K562 (cell line): Measurements from ENCODE around the gene WNT3. TPM values are rescaled to one million over a fixed set of nuclear protein-coding genes. Genes with fewer than 3 reads are reported as not detected.

Source experiments
- BRF2 ChIP-seq: IDR thresholded peaks from 3 replicates; pipeline ENCODE4 v1.6.1; 2011; ENCODE audit warnings: borderline replicate concordance, mild to moderate bottlenecking; ENCODE audit not compliant: insufficient read length, insufficient read depth
- CBX2 ChIP-seq: fragments of 200-600 bp; sonication (generic); IDR thresholded peaks from one replicate; pipeline ENCODE4 v1.6.1; 2012; ENCODE audit warnings: mild to moderate bottlenecking, low read length, inconsistent platforms; ENCODE audit not compliant: insufficient read depth, poor library complexity, severe bottlenecking
- GABPA ChIP-seq: fragments of 200-800 bp; sonication (Bioruptor generic); conservative IDR thresholded peaks from 2 replicates; pipeline ENCODE4 v1.6.1; 2016; ENCODE audit warnings: low read depth, missing genetic modification characterization, missing compliant biosample characterization
- HDAC1 ChIP-seq, 2 experiments: fragments of 450-650 bp; IDR thresholded peaks; 2 replicates each; pipeline ENCODE4 v1.6.1; 2016 to 2017; ENCODE audit warnings: inconsistent platforms in 1 of 2, mild to moderate bottlenecking in 1 of 2, moderate library complexity in 1 of 2
- KLF13 ChIP-seq: fragments of 450-650 bp; IDR thresholded peaks from 2 replicates; pipeline ENCODE4 v1.6.1; 2016; ENCODE audit warnings: missing genetic modification characterization, low read depth, mild to moderate bottlenecking, missing compliant biosample characterization, moderate library complexity, borderline replicate concordance
- MCM7 ChIP-seq, 2 experiments: fragments of 450-650 bp; IDR thresholded peaks; 2 replicates each; pipeline ENCODE4 v1.6.1; 2016 to 2018
- MEIS2 ChIP-seq: fragments of 450-650 bp; IDR thresholded peaks from 2 replicates; pipeline ENCODE4 v1.6.1; 2014; ENCODE audit warnings: mild to moderate bottlenecking; ENCODE audit not compliant: partially characterized antibody
- NFATC3 ChIP-seq: fragments of 450-650 bp; IDR thresholded peaks from 2 replicates; pipeline ENCODE4 v1.6.1; 2017; ENCODE audit warnings: mild to moderate bottlenecking
- NR2C1 ChIP-seq, 2 experiments: fragments of 450-650 bp; IDR thresholded peaks; 2 replicates each; pipeline ENCODE4 v1.6.1; 2017; ENCODE audit warnings: mild to moderate bottlenecking in 2 of 2, antibody characterized with exemption in 1 of 2, inconsistent platforms in 1 of 2, missing compliant biosample characterization in 1 of 2, missing genetic modification characterization in 1 of 2
- PML ChIP-seq: IDR thresholded peaks from 2 replicates; pipeline ENCODE4 v1.6.1; 2012; ENCODE audit warnings: low read length, inconsistent platforms
- PREB ChIP-seq: sonication (generic); formaldehyde crosslinking; IDR thresholded peaks from 2 replicates; pipeline ENCODE4 v1.8.1; 2023; ENCODE audit warnings: mild to moderate bottlenecking, missing genetic modification reagents
- RBM22 ChIP-seq: fragments of 200-400 bp; formaldehyde crosslinking; IDR thresholded peaks from 2 replicates; pipeline ENCODE4 v1.6.1; 2018; ENCODE audit warnings: low read length, low read depth; ENCODE audit not compliant: poor library complexity, severe bottlenecking
- RNF219 ChIP-seq: fragments of 250-450 bp; sonication (Bioruptor Pico); IDR thresholded peaks from 2 replicates; pipeline ENCODE4 v1.5.0; 2022; ENCODE audit warnings: mild to moderate bottlenecking
- ZNF3 ChIP-seq: fragments of 250-450 bp; sonication (Bioruptor Pico); IDR thresholded peaks from 2 replicates; pipeline ENCODE4 v1.5.0; 2021; ENCODE audit warnings: mild to moderate bottlenecking, moderate library complexity
- polyA plus RNA-seq, 8 experiments: library from polyadenylated mRNA; depleted of rRNA in 4 of 8; stranded (reverse) in 5 of 8; unstranded in 3 of 8; fragments of >200 nt; fragmentation: Nextera tagmentation in 2 of 8; fragmentation: Illumina TruSeq in 1 of 8; extraction: Ambion mirVana in 2 of 8; extraction: Trizol in 1 of 8; gene quantifications; 2 replicates each; pipeline versions ENCODE4 v1.2.1 to v1.2.3, GENCODE V29; 2011 to 2014; ENCODE audit warnings: inconsistent platforms in 1 of 8, missing spikeins in 1 of 8
- total RNA-seq, 7 experiments: library from RNA; depleted of rRNA in 6 of 7; stranded (reverse); fragments of >200 nt in 6 of 7; fragmentation: Illumina TruSeq in 2 of 7; extraction: Trizol in 2 of 7; gene quantifications; 2 replicates each; pipeline versions ENCODE4 v1.2.1 to v1.2.3, GENCODE V29; 2011 to 2021; ENCODE audit warnings: low replicate concordance in 1 of 7
- TF ChIP-seq, protein P1 (sequence below): fragments of 450-650 bp; IDR thresholded peaks from 2 replicates; pipeline ENCODE4 v1.6.1; 2016

The WNT3 gene
- total and polyA plus RNA-seq, 9 of the 15 experiments (the other 6 are each of a cell fraction or from before 2014, with no cell fraction given): 1.5 to 6.1 (median 3.3) TPM

GRCh38 chr17:46818929-46819859 lies 702 bp upstream of the WNT3 start (continued):
- TF ChIP-seq, protein P1, sequence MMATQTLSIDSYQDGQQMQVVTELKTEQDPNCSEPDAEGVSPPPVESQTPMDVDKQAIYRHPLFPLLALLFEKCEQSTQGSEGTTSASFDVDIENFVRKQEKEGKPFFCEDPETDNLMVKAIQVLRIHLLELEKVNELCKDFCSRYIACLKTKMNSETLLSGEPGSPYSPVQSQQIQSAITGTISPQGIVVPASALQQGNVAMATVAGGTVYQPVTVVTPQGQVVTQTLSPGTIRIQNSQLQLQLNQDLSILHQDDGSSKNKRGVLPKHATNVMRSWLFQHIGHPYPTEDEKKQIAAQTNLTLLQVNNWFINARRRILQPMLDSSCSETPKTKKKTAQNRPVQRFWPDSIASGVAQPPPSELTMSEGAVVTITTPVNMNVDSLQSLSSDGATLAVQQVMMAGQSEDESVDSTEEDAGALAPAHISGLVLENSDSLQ: no peak
- TF ChIP-seq NFATC3: peak; percentile 46; the same call in 1 of the 2 replicates
- no peak for TF ChIP-seq PREB (CRISPR knock-in tag)
- TF ChIP-seq MCM7 (IDR thresholded peaks at IDR 0.05): no peak
- TF ChIP-seq MEIS2: peak; percentile 68
- no peak for TF ChIP-seq RBM22
- no peak for TF ChIP-seq ZNF3
- no peak for TF ChIP-seq NR2C1 (IDR thresholded peaks at IDR 0.05)
- TF ChIP-seq NR2C1 (tag; IDR thresholded peaks at IDR 0.05): 0 out of 2 replicates have a peak, but pooled peaks have one; percentile 56
- TF ChIP-seq CBX2: no peak
- TF ChIP-seq KLF13 (tag): no peak
- no peak for TF ChIP-seq PML
- TF ChIP-seq BRF2: no peak
- TF ChIP-seq RNF219 (CRISPR knock-in tag): no peak
- no peak; a peak in 1 of 4 replicates for TF ChIP-seq HDAC1 (IDR thresholded peaks at IDR 0.05)
- TF ChIP-seq GABPA (tag): peak; percentile 64
